Heart left ventricle (tissue), 16 donors: ENCODE results near the gene EMP2. TPM values are rescaled to one million over a fixed set of nuclear protein-coding genes. Genes with fewer than 3 reads are reported as not detected.

ENCODE experiments used
- ATAC-seq, 4 donors: fragments of 200-7000 bp; cut with Tn5 transposase; one replicate each; pipeline ENCODE4 v1.9.1; 2020 to 2022; ENCODE audit warnings: moderate library complexity in 4 of 4, mild to moderate bottlenecking in 3 of 4, moderate number of reproducible peaks in 1 of 4
- DNase-seq, 5 donors: peaks; one replicate each; pipeline ENCODE4 v3.0.0-alpha.2; 2020
- H3K27ac ChIP-seq, 12 donors: fragments of 200-600 bp; sonication (generic) in 4 of 12; one replicate each; pipeline versions ENCODE4 v1.5.0 to v1.8.0; 2016 to 2022; ENCODE audit warnings: mild to moderate bottlenecking in 2 of 12
- H3K27me3 ChIP-seq, 9 donors: fragments of 200-600 bp; sonication (generic) in 2 of 9; one replicate each; pipeline versions ENCODE4 v1.5.1 to v1.8.0; 2016 to 2022; ENCODE audit warnings: mild to moderate bottlenecking in 3 of 9
- H3K36me3 ChIP-seq, 9 donors: fragments of 200-600 bp; sonication (generic) in 2 of 9; one replicate each; pipeline versions ENCODE4 v1.5.0 to v1.8.0; 2018 to 2022; ENCODE audit warnings: mild to moderate bottlenecking in 2 of 9
- H3K4me1 ChIP-seq, 12 donors: fragments of 200-600 bp; sonication (generic) in 4 of 12; one replicate each; pipeline versions ENCODE4 v1.5.0 to v1.8.0; 2016 to 2022; ENCODE audit warnings: mild to moderate bottlenecking in 3 of 12
- H3K4me3 ChIP-seq, 12 donors: fragments of 200-600 bp; sonication (generic) in 4 of 12; one replicate each; pipeline versions ENCODE4 v1.5.0 to v1.8.0; 2017 to 2022; ENCODE audit warnings: mild to moderate bottlenecking in 9 of 12, moderate library complexity in 4 of 12
- H3K9me3 ChIP-seq, 12 donors: fragments of 200-600 bp; sonication (generic) in 4 of 12; one replicate each; pipeline versions ENCODE4 v1.5.0 to v1.8.0; 2016 to 2022; ENCODE audit warnings: mild to moderate bottlenecking in 1 of 12
- CTCF ChIP-seq, 12 donors: fragments of 200-600 bp; sonication (generic) in 4 of 12; IDR thresholded peaks; one replicate each; pipeline versions ENCODE4 v1.5.0 to v1.8.0; 2018 to 2022; ENCODE audit warnings: antibody characterized with exemption in 12 of 12, mild to moderate bottlenecking in 5 of 12
- POLR2A ChIP-seq, 2 donors: fragments of 450-650 bp; IDR thresholded peaks; one replicate each; pipeline ENCODE4 v1.6.1; 2017; ENCODE audit warnings: antibody characterized with exemption in 2 of 2, mild to moderate bottlenecking in 2 of 2, moderate library complexity in 2 of 2
- WGBS, 4 donors: extraction: QIAGEN DNeasy Blood & Tissue Kit in 2 of 4; methylation state at CpG; one replicate each; pipeline versions ENCODE4 v1.1.5 to v1.1.7; 2013 to 2018; 5-methylcytosine and 5-hydroxymethylcytosine counted together
- intact Hi-C, 10 donors: fragments of 100-400 bp; cut with DNase I; formaldehyde crosslinking; loops; one replicate each; pipeline versions ENCODE4 v1.11.1 to v1.14.2; 2022
- polyA plus RNA-seq, 2 donors: library from polyadenylated mRNA; stranded (reverse); fragments of 200-250 nt; gene quantifications; one replicate each; pipeline ENCODE4 v1.2.3, GENCODE V29; 2013
- total RNA-seq, 9 donors: library from RNA; depleted of rRNA in 2 of 9; stranded (reverse); fragments of >200 nt in 2 of 9; fragmentation: NEBNext Ultra II Directional in 3 of 9; extraction: Animal tissue kit (Norgen Biotek cat#: 25700) in 3 of 9; gene quantifications; one replicate each; pipeline versions ENCODE4 v1.1.0 to v1.2.4, GENCODE V29; 2016 to 2023
- donor health status: ischemic (EF 13 %, LVEDD 7.1; RV severe dilation, severe dysfunction).
- donor health status: healthy with polysubstance abuse.
- donor health status: DM: no; HTN: yes; CAD: no.
- donor health status: DM: no; HTN: no; CAD: no.
- donor health status: ischemic (EF 25% LVEDD 6.9; RV normal size, moderate dysfunction).
- donor health status: ischemic (EF 25% LVEDD 5.7; RV mildly dilated, moderate dysfunction).
- donor health status: healthy.
- donor health status: DM: yes; HTN: yes; CAD: no.
- donor health status: ischemic (EF 35%, LVEDD 5.7; RV mildly dilated, moderate dysfunction).
- donor health status: nonischemic (EF 11% LVEDD 7.7; RV severe dilation, severe dysfunction).
- donor health status: DM: yes; HTN: yes; CAD: no.
- donor health status: PGD.
- donor health status: ischemic (EF 29% LVEDD 5.4; RV normal size, mild dysfunction).
- donor health status: nonischemic (EF 23%, LVEDD 6.1; RV moderate dilation, normal function).

EMP2 gene
- total and polyA plus RNA-seq, 11 donors: 34.5 to 103 (median 61.3) TPM

DNA sequence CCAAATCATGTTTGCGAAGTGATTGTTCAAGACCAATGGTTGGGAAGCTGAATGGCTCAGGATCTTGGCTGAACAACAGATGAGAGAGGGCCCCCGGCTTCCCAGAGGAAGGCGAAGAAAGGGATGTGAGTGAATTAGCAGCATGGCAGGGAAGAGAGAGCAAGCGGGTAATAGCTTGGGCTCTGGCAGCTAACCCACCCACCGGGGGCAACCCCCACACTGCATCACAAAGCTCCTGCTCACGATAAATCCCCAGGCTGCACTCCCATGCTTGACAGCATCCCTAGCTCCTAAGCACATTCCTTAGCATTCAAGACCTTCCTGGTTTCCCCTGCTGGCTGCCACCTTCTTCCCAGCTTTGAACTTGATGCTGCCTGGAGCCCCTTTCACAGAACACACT, 26.2 kb upstream of the EMP2 start:
- no peak for ATAC-seq
- Histone ChIP-seq H3K27me3 (no peaks in the 10 kb centered on the region), H3K4me1 (peaks cover 0 to 22% (median 15%) of the 10 kb centered on the region in 12 donors), H3K27ac (no peak overlapping the region), H3K36me3 (no peaks in the 10 kb centered on the region), H3K4me3 (no peak overlapping the region), H3K9me3 (no peaks in the 10 kb centered on the region)
- DNase-seq: no peak
- intact Hi-C loops: no loop called here
- no peak for TF ChIP-seq POLR2A (IDR thresholded peaks at IDR 0.05)
- TF ChIP-seq CTCF (IDR thresholded peaks at IDR 0.05): no peak
- 71 to 84% (median 77%) methylated on average over 6 of the region's 6 CpGs for WGBS, 4 donors

GRCh38 chr16:10605636-10606035, 25.2 kb upstream of the EMP2 start:
- H3K36me3 ChIP-seq: no peaks in the 10 kb centered on the region
- ATAC-seq (no peak), DNase-seq (no peak)
- H3K4me3 ChIP-seq: no peak overlapping the region
- no peak overlapping the region for H3K27ac ChIP-seq
- TF ChIP-seq POLR2A (IDR thresholded peaks at IDR 0.05): no peak
- no peaks in the 10 kb centered on the region for H3K9me3 ChIP-seq
- intact Hi-C loops: no loop called here
- WGBS, 4 donors: 95 to 97% (median 96%) methylated on average over 3 of the region's 3 CpGs
- H3K4me1 ChIP-seq: peaks cover 0 to 31% (median 25%) of the 10 kb centered on the region in 12 donors
- no peaks in the 10 kb centered on the region for H3K27me3 ChIP-seq

- WGBS, 4 donors: 34 to 42% (median 38%) methylated on average over 12 to 13 of the region's 13 CpGs
- intact Hi-C loops: no loop called here
- DNase-seq (peak in 4 of 5 donors; percentile 42 to 78 (median 74)), ATAC-seq (peak; percentile 71 to 88 (median 84))
- no peaks in the 10 kb centered on the region for H3K36me3 ChIP-seq
- H3K27me3 ChIP-seq: no peaks in the 10 kb centered on the region
- H3K4me3 ChIP-seq: no peak overlapping the region
- H3K9me3 ChIP-seq: no peaks in the 10 kb centered on the region
- H3K4me1 ChIP-seq: peaks cover 0 to 42% (median 21%) of the 10 kb centered on the region in 12 donors
- H3K27ac ChIP-seq: peak overlapping the region in 9 of 12 donors; percentile 9 to 64 (median 31)
- no peak for TF ChIP-seq CTCF (IDR thresholded peaks at IDR 0.05)
- TF ChIP-seq POLR2A (IDR thresholded peaks at IDR 0.05): no peak
Observed at GRCh38 chr16:10601444-10602408, 21.3 kb upstream of the EMP2 start.

GRCh38 chr16:10600782-10601443, 20.5 kb upstream of the EMP2 start:
- H3K27me3 ChIP-seq: no peaks in the 10 kb centered on the region
- WGBS, 4 donors: 46 to 52% (median 51%) methylated on average over 12 of the region's 12 CpGs
- H3K9me3 ChIP-seq: no peaks in the 10 kb centered on the region
- H3K36me3 ChIP-seq: no peaks in the 10 kb centered on the region
- peaks cover 0 to 42% (median 21%) of the 10 kb centered on the region in 12 donors for H3K4me1 ChIP-seq
- H3K27ac ChIP-seq: peak overlapping the region in 8 of 12 donors; percentile 23 to 64 (median 39)
- H3K4me3 ChIP-seq: no peak overlapping the region
- TF ChIP-seq POLR2A (IDR thresholded peaks at IDR 0.05) (no peak), CTCF (IDR thresholded peaks at IDR 0.05) (no peak)
- DNase-seq: peak in 1 of 5 donors; percentile 46
- intact Hi-C loops: no loop called here
- ATAC-seq: peak; percentile 15 to 55 (median 32)
